ENCODE results near the gene ANGPT4. TPM values are rescaled to one million over a fixed set of nuclear protein-coding genes. Genes with fewer than 3 reads are reported as not detected.

The ANGPT4 gene
- total and polyA plus RNA-seq, 2 of the 13 experiments (the other 11 are each of a cell fraction or from before 2014, with no cell fraction given) = not detected

DNA sequence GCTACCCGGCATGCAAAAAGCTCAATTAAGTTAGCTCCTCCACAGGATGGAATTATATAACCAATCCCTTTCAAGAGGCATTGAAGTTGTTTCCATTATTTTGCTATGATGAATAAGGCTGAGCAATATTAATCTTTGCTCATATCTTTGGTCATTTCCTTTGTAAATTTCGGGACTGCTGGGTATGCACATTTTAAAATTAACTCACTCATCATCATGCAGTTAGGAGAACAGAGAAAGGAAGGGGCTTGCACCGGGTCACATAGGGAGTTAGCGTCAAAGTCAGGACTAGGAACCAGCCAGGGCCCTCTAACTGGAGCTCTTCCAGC is 83.0 kb downstream of the ANGPT4 start (continued):
- TF ChIP-seq, protein P1, sequence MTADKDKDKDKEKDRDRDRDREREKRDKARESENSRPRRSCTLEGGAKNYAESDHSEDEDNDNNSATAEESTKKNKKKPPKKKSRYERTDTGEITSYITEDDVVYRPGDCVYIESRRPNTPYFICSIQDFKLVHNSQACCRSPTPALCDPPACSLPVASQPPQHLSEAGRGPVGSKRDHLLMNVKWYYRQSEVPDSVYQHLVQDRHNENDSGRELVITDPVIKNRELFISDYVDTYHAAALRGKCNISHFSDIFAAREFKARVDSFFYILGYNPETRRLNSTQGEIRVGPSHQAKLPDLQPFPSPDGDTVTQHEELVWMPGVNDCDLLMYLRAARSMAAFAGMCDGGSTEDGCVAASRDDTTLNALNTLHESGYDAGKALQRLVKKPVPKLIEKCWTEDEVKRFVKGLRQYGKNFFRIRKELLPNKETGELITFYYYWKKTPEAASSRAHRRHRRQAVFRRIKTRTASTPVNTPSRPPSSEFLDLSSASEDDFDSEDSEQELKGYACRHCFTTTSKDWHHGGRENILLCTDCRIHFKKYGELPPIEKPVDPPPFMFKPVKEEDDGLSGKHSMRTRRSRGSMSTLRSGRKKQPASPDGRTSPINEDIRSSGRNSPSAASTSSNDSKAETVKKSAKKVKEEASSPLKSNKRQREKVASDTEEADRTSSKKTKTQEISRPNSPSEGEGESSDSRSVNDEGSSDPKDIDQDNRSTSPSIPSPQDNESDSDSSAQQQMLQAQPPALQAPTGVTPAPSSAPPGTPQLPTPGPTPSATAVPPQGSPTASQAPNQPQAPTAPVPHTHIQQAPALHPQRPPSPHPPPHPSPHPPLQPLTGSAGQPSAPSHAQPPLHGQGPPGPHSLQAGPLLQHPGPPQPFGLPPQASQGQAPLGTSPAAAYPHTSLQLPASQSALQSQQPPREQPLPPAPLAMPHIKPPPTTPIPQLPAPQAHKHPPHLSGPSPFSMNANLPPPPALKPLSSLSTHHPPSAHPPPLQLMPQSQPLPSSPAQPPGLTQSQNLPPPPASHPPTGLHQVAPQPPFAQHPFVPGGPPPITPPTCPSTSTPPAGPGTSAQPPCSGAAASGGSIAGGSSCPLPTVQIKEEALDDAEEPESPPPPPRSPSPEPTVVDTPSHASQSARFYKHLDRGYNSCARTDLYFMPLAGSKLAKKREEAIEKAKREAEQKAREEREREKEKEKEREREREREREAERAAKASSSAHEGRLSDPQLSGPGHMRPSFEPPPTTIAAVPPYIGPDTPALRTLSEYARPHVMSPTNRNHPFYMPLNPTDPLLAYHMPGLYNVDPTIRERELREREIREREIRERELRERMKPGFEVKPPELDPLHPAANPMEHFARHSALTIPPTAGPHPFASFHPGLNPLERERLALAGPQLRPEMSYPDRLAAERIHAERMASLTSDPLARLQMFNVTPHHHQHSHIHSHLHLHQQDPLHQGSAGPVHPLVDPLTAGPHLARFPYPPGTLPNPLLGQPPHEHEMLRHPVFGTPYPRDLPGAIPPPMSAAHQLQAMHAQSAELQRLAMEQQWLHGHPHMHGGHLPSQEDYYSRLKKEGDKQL (CRISPR knock-in tag; IDR thresholded peaks at IDR 0.05; ENCODE audit: low read depth) = no peak
- no peak for TF ChIP-seq RAD21 (CRISPR knock-in tag; IDR thresholded peaks at IDR 0.05)
- TF ChIP-seq, protein P2, sequence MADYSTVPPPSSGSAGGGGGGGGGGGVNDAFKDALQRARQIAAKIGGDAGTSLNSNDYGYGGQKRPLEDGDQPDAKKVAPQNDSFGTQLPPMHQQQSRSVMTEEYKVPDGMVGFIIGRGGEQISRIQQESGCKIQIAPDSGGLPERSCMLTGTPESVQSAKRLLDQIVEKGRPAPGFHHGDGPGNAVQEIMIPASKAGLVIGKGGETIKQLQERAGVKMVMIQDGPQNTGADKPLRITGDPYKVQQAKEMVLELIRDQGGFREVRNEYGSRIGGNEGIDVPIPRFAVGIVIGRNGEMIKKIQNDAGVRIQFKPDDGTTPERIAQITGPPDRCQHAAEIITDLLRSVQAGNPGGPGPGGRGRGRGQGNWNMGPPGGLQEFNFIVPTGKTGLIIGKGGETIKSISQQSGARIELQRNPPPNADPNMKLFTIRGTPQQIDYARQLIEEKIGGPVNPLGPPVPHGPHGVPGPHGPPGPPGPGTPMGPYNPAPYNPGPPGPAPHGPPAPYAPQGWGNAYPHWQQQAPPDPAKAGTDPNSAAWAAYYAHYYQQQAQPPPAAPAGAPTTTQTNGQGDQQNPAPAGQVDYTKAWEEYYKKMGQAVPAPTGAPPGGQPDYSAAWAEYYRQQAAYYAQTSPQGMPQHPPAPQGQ (CRISPR knock-in tag; IDR thresholded peaks at IDR 0.05; ENCODE audit: borderline replicate concordance) = no peak
- TF ChIP-seq EEA1 (CRISPR knock-in tag; IDR thresholded peaks at IDR 0.05; ENCODE audit: borderline replicate concordance) = no peak
- TF ChIP-seq KLF16 (CRISPR knock-in tag; IDR thresholded peaks at IDR 0.05) = no peak
- TF ChIP-seq ZNF660 (CRISPR knock-in tag; IDR thresholded peaks at IDR 0.05; ENCODE audit: borderline replicate concordance, low read depth) = no peak
